Keratinocyte (primary cell): ENCODE results near the gene SMCHD1.

Experiments
- EZH2 ChIP-seq: IDR thresholded peaks from one replicate; pipeline ENCODE4 v1.6.1; 2012; ENCODE audit warnings: inconsistent platforms, mild to moderate bottlenecking, low read length, moderate library complexity
- TF ChIP-seq, protein P1 (sequence below), 3 experiments: IDR thresholded peaks in 1 of 3; conservative IDR thresholded peaks in 1 of 3; optimal IDR thresholded peaks in 1 of 3; 2 replicates in 2 of 3; 3 replicates in 1 of 3; pipeline versions ENCODE3 to v1.5.1; 2011; ENCODE audit warnings: low read length in 3 of 3, mild to moderate bottlenecking in 3 of 3, moderate library complexity in 2 of 3, control low read depth in 1 of 3, inconsistent platforms in 1 of 3; ENCODE audit not compliant: insufficient read depth in 2 of 3; ENCODE audit errors: extremely low read depth in 1 of 3

DNA sequence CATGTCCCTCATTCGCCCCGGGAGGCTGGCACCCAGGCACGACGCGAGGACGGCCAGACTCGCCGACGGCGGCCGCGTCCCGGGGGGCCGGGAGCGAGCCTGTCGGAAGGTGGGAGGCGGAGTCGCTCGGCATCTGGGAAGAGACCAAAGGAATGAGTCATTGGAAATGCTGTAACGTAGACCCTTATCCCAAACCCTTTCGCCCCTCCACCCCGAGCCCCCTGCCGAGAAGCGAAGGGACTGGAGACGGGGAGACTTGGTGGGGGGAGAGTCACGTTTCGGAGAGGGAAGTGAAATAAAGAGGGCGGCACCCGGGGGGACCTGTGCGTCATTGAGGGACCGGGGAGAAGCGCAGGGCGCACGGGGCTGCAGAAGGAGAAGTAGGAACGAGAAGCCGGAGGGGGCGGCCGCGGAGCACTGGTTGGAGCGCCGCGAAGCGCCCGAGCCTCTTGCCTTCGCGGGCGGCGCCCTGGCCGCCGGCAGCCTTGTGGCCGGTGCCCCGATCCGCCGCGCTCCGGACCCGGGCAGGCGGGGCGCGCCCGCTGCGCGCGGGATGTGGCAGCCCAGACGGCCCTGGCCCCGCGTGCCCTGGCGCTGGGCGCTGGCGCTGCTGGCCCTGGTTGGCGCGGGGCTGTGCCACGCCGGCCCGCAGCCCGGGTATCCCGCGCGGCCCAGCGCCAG lies 191.2 kb downstream of the SMCHD1 start, which contains the start of gene EMILIN2:
- TF ChIP-seq, protein P1, sequence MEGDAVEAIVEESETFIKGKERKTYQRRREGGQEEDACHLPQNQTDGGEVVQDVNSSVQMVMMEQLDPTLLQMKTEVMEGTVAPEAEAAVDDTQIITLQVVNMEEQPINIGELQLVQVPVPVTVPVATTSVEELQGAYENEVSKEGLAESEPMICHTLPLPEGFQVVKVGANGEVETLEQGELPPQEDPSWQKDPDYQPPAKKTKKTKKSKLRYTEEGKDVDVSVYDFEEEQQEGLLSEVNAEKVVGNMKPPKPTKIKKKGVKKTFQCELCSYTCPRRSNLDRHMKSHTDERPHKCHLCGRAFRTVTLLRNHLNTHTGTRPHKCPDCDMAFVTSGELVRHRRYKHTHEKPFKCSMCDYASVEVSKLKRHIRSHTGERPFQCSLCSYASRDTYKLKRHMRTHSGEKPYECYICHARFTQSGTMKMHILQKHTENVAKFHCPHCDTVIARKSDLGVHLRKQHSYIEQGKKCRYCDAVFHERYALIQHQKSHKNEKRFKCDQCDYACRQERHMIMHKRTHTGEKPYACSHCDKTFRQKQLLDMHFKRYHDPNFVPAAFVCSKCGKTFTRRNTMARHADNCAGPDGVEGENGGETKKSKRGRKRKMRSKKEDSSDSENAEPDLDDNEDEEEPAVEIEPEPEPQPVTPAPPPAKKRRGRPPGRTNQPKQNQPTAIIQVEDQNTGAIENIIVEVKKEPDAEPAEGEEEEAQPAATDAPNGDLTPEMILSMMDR (optimal IDR thresholded peaks at IDR 0.05 in 1 of 3, IDR thresholded peaks at IDR 0.05 in 1 of 3, conservative IDR thresholded peaks at IDR 0.05 in 1 of 3; ENCODE audit: extremely low read depth in 1 of 3, insufficient read depth in 2 of 3, low read length in 3 of 3): no peak
- peak; percentile 67 for TF ChIP-seq EZH2
